CD4-positive, alpha-beta T cell treated with Interleukin-21 for 1 hour (primary cell): ENCODE measurements around the gene ZDHHC1.

ENCODE experiments used
- DNase-seq: peaks from one replicate; pipeline ENCODE4 v3.0.0-alpha.2; 2020

ZDHHC1 gene

DNA sequence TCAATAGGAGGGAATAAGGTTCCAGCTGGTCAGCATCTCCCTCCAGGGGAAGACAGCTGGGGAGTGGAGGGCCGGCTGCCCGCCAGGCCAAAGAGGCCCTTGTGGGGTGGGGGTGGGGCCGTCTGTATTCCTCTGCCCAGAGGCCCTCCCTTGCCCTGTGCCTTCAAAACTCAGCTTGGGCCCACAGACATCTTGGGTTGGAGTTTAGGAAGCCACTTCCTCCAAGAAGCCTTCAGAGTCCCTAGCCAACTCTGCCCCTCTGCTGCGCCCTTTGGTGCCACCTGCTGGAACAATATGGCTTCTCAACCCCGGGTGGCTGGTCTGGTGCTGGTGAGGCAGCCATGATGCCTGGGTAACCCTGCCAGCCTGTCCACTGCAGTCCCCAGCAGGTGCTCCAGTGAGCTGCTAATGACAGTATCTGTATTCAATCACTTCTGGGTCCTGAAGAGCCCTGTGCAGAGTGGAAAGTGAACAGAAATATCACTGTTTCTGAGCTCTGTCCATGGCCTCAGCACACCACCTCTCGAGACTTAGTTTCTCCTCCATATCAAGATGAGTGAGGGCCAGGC, 31.3 kb upstream of the ZDHHC1 start:
- peak; percentile 62 for DNase-seq

DNA sequence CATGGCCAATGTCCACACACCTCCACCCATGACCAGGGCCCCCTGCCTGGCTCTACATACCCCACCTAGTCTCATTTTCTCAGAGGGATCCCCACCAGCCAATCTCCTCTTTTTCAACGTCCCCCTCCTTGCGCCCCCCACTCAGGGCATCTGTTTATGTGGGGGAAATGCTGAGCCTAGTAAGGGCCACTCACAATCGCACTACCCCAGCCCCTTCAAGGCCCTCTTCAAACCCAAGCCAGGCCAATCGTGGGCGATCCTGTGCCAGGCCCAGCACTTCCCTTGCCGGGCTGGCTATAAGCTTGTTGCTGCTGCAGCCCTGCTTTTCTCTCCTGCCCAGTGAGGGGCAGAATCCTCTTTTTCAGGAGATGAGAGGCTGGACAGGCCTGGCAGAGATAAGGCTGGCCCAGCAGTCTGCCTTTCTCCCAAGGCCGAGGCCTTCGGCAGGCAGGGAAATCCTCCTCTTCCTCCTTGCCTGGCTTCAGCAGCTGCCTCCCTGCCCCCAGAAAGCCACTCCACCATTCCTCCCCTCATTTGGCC, 30.8 kb upstream of the ZDHHC1 start:
- no peak for DNase-seq

DNA sequence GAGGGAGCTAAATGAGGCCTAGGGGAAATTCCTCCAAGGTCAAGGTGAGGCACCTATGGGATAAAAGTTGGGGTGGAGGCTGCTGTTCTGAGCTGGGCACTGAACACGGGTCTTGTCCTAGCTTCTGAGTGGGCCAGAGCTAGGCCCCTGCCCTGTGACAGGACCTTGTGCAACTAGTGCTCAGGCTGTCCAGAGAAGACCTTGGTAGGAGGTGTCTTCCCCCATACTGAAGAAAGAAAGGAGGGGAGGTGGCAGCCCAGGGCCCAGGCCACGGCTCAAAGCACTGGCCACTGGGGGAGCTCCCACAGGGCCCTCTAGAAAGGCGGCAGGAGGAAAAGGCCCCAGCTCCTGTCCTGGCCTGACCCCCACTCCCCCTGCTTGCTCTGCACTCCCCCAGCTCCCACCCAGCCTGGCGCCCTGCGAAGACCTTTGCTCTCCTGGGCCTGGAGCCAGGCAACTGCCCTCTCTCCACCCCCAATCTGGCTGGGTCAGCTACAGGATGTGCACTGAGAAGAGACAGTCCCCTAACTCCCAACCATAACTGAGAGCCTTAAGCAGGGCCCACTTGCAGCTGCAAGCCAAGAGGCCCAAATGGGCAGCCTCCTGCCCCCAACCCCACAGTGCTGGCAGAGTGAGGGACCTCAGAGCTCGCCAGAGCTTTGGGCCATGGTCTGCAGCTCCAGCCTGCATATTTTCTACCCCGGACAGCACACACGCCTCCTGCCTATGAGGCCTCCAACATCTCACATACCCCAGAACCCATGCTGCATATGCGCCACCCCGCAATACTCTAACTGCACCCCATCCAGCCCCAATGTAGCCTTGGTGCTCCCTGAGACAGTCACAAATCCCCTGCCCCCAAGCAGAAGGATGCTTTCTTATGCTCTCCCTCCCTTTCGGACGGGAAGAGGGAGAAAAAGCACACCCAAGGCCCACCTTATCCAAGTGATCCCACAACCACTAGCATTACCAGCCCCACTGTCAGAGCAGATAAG, 29.9 kb upstream of the ZDHHC1 start:
- DNase-seq = no peak

- no peak for DNase-seq
Observed at GRCh38 chr16:67445441-67445912, 29.2 kb upstream of the ZDHHC1 start.

- DNase-seq = no peak
Observed at GRCh38 chr16:67445126-67445426, 28.8 kb upstream of the ZDHHC1 start.

DNA sequence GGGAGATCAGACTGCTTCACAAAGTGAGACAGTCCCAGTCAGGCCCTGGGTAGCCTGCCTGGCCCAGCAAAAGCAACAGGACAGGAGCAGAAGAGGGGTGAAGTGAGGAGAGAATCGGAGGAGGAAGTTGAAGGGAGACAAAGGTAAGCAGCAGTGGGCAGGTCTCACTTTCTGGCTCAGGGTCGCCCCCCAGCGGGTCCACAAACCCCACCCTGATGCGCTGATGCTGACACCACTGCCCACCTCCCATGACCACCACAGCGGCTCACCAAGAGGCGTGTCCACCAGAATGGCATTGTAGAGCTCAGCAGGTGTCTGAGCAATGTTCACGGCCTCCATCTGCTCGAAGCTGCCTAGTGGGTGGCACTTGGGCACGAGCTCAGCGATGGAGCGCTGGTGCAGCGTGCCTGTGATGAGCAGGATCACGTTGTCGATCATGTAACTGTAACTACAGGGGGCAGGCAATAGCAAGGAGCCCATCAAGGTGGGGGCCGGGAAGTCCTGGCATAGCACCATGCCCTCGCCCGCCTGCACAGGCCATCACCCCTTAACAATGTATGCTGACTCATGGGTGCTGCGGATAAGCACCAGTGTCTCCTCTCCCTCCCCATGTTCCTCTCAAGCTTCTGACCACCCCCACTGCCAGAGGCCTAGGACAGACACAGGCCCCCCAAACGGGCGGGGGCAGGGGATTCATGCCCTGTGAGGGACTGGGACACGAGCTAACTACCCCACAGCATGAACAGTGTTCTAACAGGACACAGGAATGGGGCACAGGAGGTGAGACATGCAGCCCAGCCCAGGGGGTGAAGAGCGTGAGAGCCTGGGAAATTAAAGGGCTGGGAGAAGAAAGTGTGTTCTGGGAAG, 28.2 kb upstream of the ZDHHC1 start:
- no peak for DNase-seq

DNA sequence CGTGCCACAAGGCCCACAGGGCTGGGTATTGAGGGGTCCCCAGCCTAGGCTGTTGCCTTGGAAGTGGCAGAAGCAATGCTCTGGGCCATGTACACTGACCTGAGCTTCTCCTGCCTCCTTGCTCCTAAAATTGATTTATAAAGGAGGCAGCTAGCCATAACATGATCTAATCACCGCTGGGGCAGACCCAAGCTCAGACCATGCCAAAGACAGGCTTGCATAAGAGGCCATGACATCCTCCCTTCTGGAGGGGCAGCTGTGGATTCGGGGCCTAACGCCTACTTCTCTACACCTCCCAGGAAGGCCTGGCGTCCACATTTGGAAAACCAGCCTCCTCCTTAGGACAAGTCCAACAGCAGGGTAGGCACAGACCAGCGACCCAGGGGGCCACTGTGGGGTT, 27.0 kb upstream of the ZDHHC1 start:
- no peak for DNase-seq

DNA sequence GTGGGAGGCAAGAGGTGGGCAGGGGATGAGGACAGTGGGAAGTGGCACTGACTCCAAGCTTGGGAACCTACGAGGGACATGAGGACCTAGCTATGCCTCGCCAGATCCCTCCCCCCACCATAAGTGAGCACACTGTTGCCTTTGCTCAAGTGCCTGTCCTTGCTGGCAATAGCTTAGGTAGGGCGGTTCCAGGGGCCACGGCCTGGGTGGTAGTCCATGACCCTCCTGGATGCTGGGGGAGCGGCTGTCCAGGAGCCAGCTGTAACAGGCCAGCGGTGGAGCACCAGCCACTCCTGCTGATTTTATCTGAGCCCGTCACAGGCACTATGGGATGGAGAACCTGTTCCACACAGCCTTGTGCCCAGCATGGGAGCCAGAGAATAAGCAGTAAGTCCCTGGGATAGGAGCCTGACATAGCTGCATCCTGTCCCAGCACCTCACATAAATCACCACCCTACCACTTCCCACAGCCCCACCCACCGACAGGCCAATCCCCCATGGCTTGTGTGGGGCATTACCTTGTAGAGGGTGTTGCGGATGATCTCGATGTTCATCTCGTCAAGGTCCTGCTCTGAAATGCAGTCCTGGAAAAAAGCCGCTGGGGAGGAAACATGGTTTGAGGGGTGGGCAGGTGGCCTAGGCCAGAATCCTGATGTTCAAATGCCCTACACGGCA, 26.4 kb upstream of the ZDHHC1 start:
- no peak for DNase-seq

GRCh38 chr16:67441907-67442306, 25.6 kb upstream of the ZDHHC1 start:
- no peak for DNase-seq

GRCh38 chr16:67441271-67441753, 25.0 kb upstream of the ZDHHC1 start:
- DNase-seq = no peak

GRCh38 chr16:67438824-67439393, 22.6 kb upstream of the ZDHHC1 start:
- no peak for DNase-seq

DNA sequence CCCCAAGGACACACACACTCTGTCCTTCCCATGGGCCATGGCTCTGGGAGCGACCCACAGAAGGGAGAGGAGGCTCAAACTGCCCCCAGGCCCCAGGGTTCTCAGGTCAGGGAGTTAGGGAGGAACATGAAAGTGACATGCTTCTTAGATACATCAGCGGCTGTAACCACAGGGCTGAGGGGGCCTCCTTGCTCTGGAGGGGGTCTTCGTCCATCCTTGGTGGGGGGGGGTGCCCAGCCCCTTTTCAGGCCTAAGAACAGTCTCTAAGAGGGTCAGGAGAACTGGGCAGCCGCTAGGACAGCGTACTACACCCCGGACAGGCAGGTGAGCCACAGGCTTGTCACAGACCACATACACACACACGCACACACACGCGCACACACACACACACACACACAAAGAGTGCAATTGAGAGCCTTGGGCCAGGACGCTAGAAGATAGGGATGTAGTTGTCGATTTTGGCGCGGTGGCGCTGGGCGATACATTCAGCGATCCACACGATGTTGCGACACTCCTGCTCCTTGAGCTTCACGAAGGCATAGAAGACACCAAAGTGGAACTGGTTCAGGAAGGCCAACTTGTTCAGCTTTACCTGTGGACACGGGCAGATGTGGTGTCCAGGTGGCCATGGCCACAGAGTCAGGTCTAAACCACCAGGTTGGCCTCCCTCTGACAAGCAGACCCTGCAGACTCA, 22.0 kb upstream of the ZDHHC1 start:
- DNase-seq = no peak

DNA sequence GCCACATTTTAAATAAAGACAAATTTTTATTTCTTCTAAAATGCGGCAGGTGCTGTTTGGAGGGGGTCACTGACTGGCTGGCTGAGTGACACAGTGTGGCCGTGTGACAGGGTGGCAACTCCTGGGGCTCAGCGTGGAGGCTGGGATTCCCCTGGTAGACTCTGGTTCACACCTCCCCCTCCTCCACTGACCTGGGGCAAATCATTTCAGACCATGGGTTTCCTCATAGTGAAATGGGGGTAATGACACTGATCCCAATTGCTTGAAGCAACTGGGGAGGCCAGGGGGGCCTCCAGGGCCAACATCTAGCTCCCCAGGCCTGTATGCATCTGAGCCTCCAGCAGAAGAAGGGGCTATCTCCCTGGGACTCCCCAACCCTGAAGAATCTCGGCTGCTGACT, 21.2 kb upstream of the ZDHHC1 start:
- no peak for DNase-seq

- DNase-seq = no peak
Observed at GRCh38 chr16:67436640-67437193, 20.4 kb upstream of the ZDHHC1 start.

GRCh38 chr16:67435758-67436164, 19.5 kb upstream of the ZDHHC1 start:
- DNase-seq = no peak

DNA sequence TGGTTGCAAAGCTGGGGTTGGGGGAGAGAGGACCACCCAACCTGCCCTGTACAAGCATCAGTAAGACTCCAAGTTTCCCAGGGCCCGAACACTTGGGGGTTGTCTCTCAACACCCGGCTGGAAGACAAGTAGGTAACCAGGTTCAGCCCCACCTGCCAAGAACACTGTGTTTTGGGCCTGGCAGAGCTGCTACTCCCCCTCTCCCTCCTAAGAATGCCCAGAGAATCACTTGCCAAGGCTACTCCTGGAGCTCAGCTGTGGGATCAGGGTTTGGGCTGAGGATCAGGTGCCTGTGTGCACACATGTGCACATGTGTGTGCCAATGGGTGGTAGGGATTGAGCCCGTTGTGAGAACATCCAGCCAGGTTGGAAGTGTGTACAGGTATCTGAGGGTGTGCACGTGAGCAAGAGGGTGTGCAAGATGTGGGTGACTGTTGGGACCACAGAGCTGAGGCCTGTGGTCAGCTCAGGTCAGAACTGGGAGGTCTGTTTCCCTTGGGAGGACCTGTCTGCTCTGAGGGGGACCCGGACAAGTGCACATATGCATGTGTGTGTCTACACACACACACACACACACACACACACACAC, 16.9 kb upstream of the ZDHHC1 start:
- no peak for DNase-seq

DNA sequence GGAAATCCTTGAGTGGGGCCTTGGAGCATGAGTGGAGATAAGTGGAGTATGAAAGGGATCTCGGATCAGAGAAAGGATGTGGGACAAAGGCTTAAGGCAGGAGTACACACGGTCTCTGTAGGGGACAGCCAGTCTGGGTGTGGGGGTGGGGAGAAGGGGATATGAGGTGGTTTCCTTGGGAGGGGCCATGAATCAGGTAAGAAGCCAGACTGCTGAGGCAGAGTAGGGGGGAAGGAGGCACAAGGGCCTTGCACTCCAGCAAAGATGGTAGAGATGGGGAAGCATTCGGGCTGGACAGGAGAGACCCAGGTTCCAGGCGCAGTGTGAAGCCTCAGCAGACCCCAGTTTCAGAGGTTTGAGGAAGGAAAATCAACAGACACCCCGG, 16.2 kb upstream of the ZDHHC1 start:
- DNase-seq = no peak

DNA sequence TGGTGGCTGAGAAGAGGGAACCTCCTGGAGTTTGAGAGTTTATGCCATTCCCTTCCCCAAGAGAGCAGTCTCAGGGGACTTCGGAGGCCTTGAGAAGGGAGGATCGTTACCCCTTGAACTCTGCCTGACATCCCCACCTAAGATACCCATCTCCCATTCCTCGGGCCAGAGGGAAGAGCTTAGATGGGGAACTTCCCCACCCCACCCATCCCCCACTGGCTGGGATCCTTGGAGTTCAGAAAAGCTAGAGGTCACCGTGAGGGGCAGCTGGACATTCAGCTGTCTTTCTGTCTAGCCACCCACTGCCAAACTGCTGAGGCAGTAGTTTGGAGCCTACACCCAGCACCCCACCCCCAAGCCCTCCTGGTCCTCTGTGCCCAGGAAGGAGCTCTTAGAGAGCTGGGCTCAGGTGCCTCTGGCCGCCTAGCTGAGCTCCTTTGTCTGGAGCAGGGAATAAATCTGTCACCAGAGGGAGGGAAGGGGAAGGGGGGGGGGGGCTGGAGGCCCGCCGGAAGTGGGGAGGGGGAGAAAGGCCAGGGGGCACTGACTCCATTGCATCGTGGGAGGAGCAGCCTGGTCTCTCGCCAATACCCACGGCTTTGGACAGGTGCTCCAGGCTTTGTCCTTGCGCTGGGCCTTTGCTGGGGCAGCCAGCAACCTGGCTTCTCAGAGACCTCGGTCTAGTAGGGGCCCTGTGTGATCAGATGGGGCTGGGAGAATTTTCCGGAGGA, 15.7 kb upstream of the ZDHHC1 start:
- DNase-seq = no peak

DNA sequence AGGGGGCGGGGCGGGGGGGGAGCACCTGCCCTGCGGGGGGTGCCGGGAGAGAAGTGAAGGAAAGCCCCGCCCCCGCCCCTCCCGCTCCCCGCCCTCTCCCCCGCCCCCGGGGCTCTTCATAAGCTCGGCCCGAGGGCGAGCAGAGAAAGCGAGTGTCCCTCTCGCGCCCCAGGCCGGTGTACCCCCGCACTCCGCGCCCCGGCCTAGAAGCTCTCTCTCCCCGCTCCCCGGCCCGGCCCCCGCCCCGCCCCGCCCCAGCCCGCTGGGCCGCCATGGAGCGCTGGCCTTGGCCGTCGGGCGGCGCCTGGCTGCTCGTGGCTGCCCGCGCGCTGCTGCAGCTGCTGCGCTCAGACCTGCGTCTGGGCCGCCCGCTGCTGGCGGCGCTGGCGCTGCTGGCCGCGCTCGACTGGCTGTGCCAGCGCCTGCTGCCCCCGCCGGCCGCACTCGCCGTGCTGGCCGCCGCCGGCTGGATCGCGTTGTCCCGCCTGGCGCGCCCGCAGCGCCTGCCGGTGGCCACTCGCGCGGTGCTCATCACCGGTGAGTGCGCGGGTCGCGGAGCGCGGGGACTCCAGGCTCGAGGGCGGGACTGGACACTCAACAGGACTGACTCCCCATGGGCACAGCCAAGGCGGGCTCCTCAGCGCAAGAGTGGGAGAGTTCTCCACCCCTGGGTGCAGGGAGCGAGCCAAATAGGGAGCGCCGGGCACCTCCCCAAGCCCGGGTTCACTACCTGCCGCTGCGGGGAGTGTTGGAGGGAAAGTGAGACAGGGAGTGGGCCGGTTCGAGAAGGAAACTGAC, 14.9 kb upstream of the ZDHHC1 start, which contains the start of gene HSD11B2:
Gene HSD11B2, plus strand, starts transcription at position 145 of the 798 bp plus-strand sequence. Its CDS starts 128 bp downstream, at position 273.
- DNase-seq = peak; percentile 22
